Lung (tissue), 12 donors: Measurements from ENCODE around the gene DNAH12. TPM values are rescaled to one million over a fixed set of nuclear protein-coding genes. Genes with fewer than 3 reads are reported as not detected.
"Not testable (repeated sequence)": the region's sequence is repeated elsewhere in the genome, so short reads cannot be mapped to it uniquely, and the experiment has no call there.

Source experiments
- ATAC-seq: fragments of 200-7000 bp; cut with Tn5 transposase; one replicate; pipeline ENCODE4 v1.9.1; 2020; ENCODE audit warnings: moderate number of reproducible peaks; ENCODE audit not compliant: insufficient read depth, low FRiP score
- DNase-seq, 3 donors: peaks; one replicate each; pipeline ENCODE4 v3.0.0-alpha.2; 2013 to 2017
- H3K27ac ChIP-seq, 2 donors: one replicate each; pipeline ENCODE4 v1.5.1; 2013; ENCODE audit warnings: mild to moderate bottlenecking in 2 of 2, moderate library complexity in 2 of 2, control low read depth in 1 of 2, inconsistent platforms in 1 of 2, low read depth in 1 of 2, low read length in 1 of 2
- H3K27me3 ChIP-seq, 3 donors: one replicate each; pipeline ENCODE4 v1.5.1; 2013; ENCODE audit warnings: low read length in 2 of 3; ENCODE audit not compliant: control insufficient read depth in 3 of 3, insufficient read depth in 3 of 3
- H3K36me3 ChIP-seq, 4 donors: one replicate each; pipeline ENCODE4 v1.5.1; 2013; ENCODE audit warnings: low read length in 4 of 4, mild to moderate bottlenecking in 1 of 4, moderate library complexity in 1 of 4; ENCODE audit not compliant: control insufficient read depth in 4 of 4, insufficient read depth in 4 of 4
- H3K4me1 ChIP-seq, 5 donors: one replicate each; pipeline ENCODE4 v1.5.1; 2013; ENCODE audit warnings: low read length in 5 of 5, mild to moderate bottlenecking in 2 of 5, moderate library complexity in 1 of 5; ENCODE audit not compliant: control insufficient read depth in 5 of 5, insufficient read depth in 5 of 5
- H3K4me3 ChIP-seq: one replicate; pipeline ENCODE4 v1.5.1; 2013; ENCODE audit warnings: mild to moderate bottlenecking, control low read depth, moderate library complexity
- H3K9ac ChIP-seq, 2 donors: one replicate each; pipeline ENCODE4 v1.5.1; 2013; ENCODE audit warnings: low read length in 2 of 2, control low read depth in 1 of 2; ENCODE audit not compliant: insufficient read depth in 1 of 2
- H3K9me3 ChIP-seq, 4 donors: one replicate each; pipeline ENCODE4 v1.5.1; 2013; ENCODE audit warnings: low read length in 3 of 4, mild to moderate bottlenecking in 1 of 4, moderate library complexity in 1 of 4; ENCODE audit not compliant: control insufficient read depth in 4 of 4, insufficient read depth in 3 of 4
- CTCF ChIP-seq: IDR thresholded peaks from 2 replicates; pipeline ENCODE4 v1.5.1; 2012; ENCODE audit warnings: mild to moderate bottlenecking; ENCODE audit errors: control extremely low read depth, extremely low read depth
- WGBS, 2 donors: extraction: QIAGEN DNeasy Blood & Tissue Kit; methylation state at CpG; one replicate each; pipeline ENCODE4 v1.1.7; 2013; 5-methylcytosine and 5-hydroxymethylcytosine counted together
- polyA plus RNA-seq, 2 donors: library from polyadenylated mRNA; stranded (reverse); fragments of 200-250 nt; gene quantifications; one replicate each; pipeline ENCODE4 v1.2.1, GENCODE V29; 2013
- total RNA-seq, 2 donors: library from RNA; depleted of rRNA in 1 of 2; stranded (reverse); fragments of >200 nt in 1 of 2; gene quantifications; one replicate each; pipeline ENCODE4 v1.2.1, GENCODE V29; 2014 to 2021
- donor health status: control.
- donor health status: control.
- donor health status: Bipolar disorder and iron deficiency.
- donor health status: healthy.
- donor health status: DM: yes; HTN: yes; CAD: no.

DNAH12 gene
- total and polyA plus RNA-seq, 4 donors, result 3.3 to 37.8 (median 10.7) TPM

GRCh38 chr3:57383406-57383805, 160.7 kb downstream of the DNAH12 start:
- H3K36me3 ChIP-seq, result no peaks in the 10 kb centered on the region
- WGBS, 2 donors, result 22 to 54% methylated on average over 2 of the region's 2 CpGs
- H3K27me3 ChIP-seq, result no peaks in the 10 kb centered on the region
- no peak overlapping the region for H3K9ac ChIP-seq
- H3K27ac ChIP-seq, result no peak overlapping the region
- H3K9me3 ChIP-seq, result no peaks in the 10 kb centered on the region
- H3K4me3 ChIP-seq, result no peak overlapping the region
- H3K4me1 ChIP-seq, result no peaks in the 10 kb centered on the region
- no peak for TF ChIP-seq CTCF
- no peak for ATAC-seq
- DNase-seq, result no peak

GRCh38 chr3:57382933-57383332, 161.2 kb downstream of the DNAH12 start:
- Histone ChIP-seq H3K9me3 (no peaks in the 10 kb centered on the region), H3K27me3 (peaks cover 0 to 1% (median 0%) of the 10 kb centered on the region in 3 donors), H3K4me3 (no peak overlapping the region), H3K9ac (no peak overlapping the region), H3K4me1 (no peaks in the 10 kb centered on the region), H3K36me3 (no peaks in the 10 kb centered on the region), H3K27ac (no peak overlapping the region)
- DNase-seq (no peak), ATAC-seq (no peak)
- no peak for TF ChIP-seq CTCF
- WGBS, 2 donors, result 56 to 57% methylated on average over 2 of the region's 2 CpGs

- no peak overlapping the region for H3K9ac ChIP-seq
- no peak overlapping the region for H3K4me3 ChIP-seq
- 18 to 31% methylated on average over 1 of the region's 1 CpG for WGBS, 2 donors
- ATAC-seq (no peak), DNase-seq (peak in 2 of 3 donors; percentile 4 to 30)
- no peaks in the 10 kb centered on the region for H3K4me1 ChIP-seq
- H3K9me3 ChIP-seq, result peaks cover 0 to 3% (median 2%) of the 10 kb centered on the region in 4 donors
- no peaks in the 10 kb centered on the region for H3K36me3 ChIP-seq
- no peaks in the 10 kb centered on the region for H3K27me3 ChIP-seq
- no peak overlapping the region for H3K27ac ChIP-seq
- no peak for TF ChIP-seq CTCF
Observed at GRCh38 chr3:57370341-57370740, 173.8 kb downstream of the DNAH12 start.

GRCh38 chr3:57365089-57365488, 179.1 kb downstream of the DNAH12 start:
- H3K27ac ChIP-seq, ATAC-seq, H3K36me3 ChIP-seq, H3K4me1 ChIP-seq, DNase-seq, H3K4me3 ChIP-seq, H3K27me3 ChIP-seq, H3K9ac ChIP-seq, H3K9me3 ChIP-seq: not testable (repeated sequence)
- 92 to 95% methylated on average over 2 of the region's 2 CpGs for WGBS, 2 donors

- not testable (repeated sequence) for DNase-seq, H3K4me3 ChIP-seq, ATAC-seq, H3K36me3 ChIP-seq, H3K9ac ChIP-seq, H3K27ac ChIP-seq, H3K9me3 ChIP-seq, H3K27me3 ChIP-seq, H3K4me1 ChIP-seq
- 93 to 100% methylated on average over 1 of the region's 1 CpG for WGBS, 2 donors
Observed at GRCh38 chr3:57356275-57356674, 187.9 kb downstream of the DNAH12 start.
